ENCODE data around the gene PLPPR1.
A peak's percentile ranks its signal among the peaks of the same experiment; 100 is the strongest.

PLPPR1 gene

GRCh38 chr9:101018467-101018866 lies 10.1 kb upstream of the PLPPR1 start:
- TF ChIP-seq CTCF (conservative IDR thresholded peaks at IDR 0.05), result no peak
- no peak overlapping the region for H3K27ac ChIP-seq

DNA sequence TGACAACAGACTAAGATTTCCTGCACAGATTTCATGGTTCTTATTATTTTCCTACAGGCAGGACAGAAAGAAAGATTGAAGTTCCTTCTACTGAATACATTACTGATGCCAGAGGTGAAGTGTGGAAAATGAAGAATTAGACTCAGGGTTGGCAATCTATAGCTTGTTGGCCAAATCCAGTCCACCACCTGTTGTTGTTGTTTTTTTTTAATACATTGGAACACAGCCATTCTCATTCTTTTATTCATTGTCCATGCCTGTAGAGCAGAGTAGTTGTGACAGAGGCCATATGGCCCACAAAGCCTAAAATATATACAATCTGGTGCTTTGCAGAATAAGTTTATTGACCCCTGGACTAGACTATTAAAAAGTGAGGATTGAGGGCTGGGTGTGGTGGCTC lies 5.8 kb upstream of the PLPPR1 start:
- no peak for TF ChIP-seq CTCF (conservative IDR thresholded peaks at IDR 0.05)

GRCh38 chr9:101025940-101026339 lies 2.6 kb upstream of the PLPPR1 start:
- peak overlapping the region; percentile 83 for H3K27ac ChIP-seq
- TF ChIP-seq CTCF (conservative IDR thresholded peaks at IDR 0.05), result no peak

More for the DNA sequence above, 5.8 kb upstream of the PLPPR1 start:
- no peak overlapping the region for H3K27ac ChIP-seq

DNA sequence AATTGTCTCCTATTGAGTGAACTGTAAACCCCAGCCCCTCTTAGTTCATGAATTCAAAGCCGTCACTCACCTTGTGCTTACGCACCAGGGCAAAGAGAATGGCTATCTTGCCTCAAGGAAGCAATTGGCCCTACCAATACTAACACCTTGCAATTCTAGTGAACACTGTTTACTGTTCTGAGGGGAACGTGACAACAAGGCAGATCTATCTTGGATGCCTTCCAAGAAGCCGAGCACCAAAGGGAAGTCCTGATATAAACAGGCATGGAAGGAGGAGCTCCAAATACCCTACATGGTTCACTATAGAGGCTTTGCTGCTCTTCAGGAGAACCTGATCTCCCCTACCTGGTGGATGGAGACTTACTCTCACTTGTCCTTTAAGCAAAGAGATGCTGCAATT lies 1.7 kb upstream of the PLPPR1 start:
- H3K27ac ChIP-seq, result peak overlapping the region; percentile 83
- no peak for TF ChIP-seq CTCF (conservative IDR thresholded peaks at IDR 0.05)

DNA sequence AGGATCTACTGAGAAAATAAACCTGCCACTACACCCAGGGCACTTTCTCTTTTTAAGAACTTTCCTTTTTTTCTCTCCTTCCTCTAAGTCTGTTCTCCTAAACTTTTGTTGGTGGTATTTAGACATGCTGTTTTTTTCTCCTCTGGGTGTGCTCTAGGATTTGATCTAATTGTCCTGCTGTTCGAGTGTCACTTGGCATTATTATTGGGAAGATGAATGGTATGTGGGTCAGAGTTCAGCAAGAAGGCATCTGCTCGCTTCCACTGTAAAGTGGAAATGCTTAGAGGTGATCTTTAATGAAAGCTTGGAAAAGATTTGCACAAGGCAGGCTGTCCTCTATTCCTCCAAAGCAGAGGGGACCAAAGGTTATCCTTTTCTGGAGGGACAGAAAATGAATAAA lies 1.3 kb upstream of the PLPPR1 start:
- no peak for TF ChIP-seq CTCF (conservative IDR thresholded peaks at IDR 0.05)
- H3K27ac ChIP-seq, result peak overlapping the region; percentile 83

DNA sequence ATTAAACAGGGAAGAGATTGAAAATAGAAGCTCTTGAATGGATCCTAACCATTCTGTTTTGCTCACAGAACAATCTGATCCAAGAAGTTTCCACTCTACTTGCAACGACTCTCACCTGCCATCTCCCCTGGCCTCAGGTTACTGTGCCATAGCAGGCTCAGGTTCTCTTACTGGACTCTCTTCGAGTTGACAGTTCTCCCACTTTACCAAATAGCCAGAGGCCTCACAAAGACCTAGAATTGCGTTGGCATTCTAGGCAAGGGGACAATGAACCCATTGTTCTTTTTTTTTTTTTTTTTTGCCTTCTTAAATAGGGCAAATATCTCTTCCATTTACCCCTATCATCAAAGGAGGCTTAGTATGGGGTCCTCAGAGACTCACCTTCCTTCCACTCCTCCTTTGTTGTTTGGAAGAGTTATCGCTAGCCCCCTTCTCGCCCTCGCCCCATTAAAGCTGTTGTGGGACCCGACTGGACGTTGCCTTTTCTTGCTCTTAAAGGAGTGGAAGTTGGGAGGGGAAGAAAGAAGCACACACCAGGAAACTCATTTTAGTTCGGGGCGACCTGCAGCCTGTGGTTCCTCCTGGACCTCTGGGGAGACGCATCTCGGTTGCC lies 688 bp upstream of the PLPPR1 start:
- peak overlapping the region; percentile 83 for H3K27ac ChIP-seq
- no peak for TF ChIP-seq CTCF (conservative IDR thresholded peaks at IDR 0.05)

GRCh38 chr9:101029315-101030085 lies 973 bp downstream of the PLPPR1 start:
- no peak for TF ChIP-seq CTCF (conservative IDR thresholded peaks at IDR 0.05)
- peak overlapping the region; percentile 83 for H3K27ac ChIP-seq

Data from VCaP (cell line).